Keratinocyte (primary cell): ENCODE measurements around the gene CSE1L.

Experiments
- CTCF ChIP-seq, 3 experiments: IDR thresholded peaks in 1 of 3; conservative IDR thresholded peaks in 1 of 3; optimal IDR thresholded peaks in 1 of 3; 2 replicates in 2 of 3; 3 replicates in 1 of 3; pipeline versions ENCODE3 to v1.5.1; 2011; ENCODE audit warnings: low read length in 3 of 3, mild to moderate bottlenecking in 3 of 3, moderate library complexity in 2 of 3, control low read depth in 1 of 3, inconsistent platforms in 1 of 3; ENCODE audit not compliant: insufficient read depth in 2 of 3; ENCODE audit errors: extremely low read depth in 1 of 3
- EZH2 ChIP-seq: IDR thresholded peaks from one replicate; pipeline ENCODE4 v1.6.1; 2012; ENCODE audit warnings: inconsistent platforms, mild to moderate bottlenecking, low read length, moderate library complexity

GRCh38 chr20:49132995-49133478 lies 86.9 kb downstream of the CSE1L start:
- TF ChIP-seq CTCF (optimal IDR thresholded peaks at IDR 0.05 in 1 of 3, IDR thresholded peaks at IDR 0.05 in 1 of 3, conservative IDR thresholded peaks at IDR 0.05 in 1 of 3; ENCODE audit: extremely low read depth in 1 of 3, insufficient read depth in 2 of 3, low read length in 3 of 3), result peak in 2 of 3 experiments; percentile 22 to 40
- no peak for TF ChIP-seq EZH2
